ENCODE results near the gene TBC1D9. TPM values are rescaled to one million over a fixed set of nuclear protein-coding genes. Genes with fewer than 3 reads are reported as not detected.

TBC1D9 gene
- total RNA-seq, 2 experiments from 2014 or later: 1.0 to 13.0 TPM

DNA sequence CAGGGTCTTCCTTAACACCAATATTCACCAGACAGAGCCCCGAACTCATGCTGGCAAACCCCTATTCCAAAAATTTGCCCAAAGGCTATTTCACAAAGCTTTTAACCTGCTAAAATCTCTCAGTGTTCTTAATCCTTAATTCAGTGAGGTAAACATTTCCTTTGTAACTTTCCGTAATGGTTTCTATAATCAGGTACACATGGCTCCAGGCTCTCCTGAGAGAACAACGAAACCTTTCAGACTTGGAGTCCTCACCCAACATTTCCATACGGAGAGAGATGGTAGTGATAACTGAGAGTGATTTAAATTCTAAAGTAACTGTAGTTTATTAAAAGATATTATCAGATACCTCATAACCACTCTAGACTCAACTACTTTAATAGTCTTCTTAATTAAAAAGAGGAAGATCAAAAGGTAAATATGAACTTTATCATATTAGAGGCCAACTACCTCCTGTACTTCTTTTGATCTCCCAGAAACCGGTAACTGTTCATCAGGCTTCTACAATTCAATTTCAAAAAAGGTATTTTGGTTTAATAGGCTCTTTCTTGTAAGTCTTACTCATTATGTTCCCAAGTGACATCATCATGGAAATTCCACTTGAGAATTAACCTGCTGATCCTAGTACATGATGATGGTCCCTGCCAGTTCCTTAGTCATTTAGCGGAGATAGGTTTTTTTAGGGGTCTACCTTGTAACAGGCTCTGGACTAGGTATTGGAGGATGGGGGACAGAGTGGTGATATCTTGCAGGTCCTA lies 96.1 kb downstream of the TBC1D9 start:
- TF ChIP-seq, protein P1, sequence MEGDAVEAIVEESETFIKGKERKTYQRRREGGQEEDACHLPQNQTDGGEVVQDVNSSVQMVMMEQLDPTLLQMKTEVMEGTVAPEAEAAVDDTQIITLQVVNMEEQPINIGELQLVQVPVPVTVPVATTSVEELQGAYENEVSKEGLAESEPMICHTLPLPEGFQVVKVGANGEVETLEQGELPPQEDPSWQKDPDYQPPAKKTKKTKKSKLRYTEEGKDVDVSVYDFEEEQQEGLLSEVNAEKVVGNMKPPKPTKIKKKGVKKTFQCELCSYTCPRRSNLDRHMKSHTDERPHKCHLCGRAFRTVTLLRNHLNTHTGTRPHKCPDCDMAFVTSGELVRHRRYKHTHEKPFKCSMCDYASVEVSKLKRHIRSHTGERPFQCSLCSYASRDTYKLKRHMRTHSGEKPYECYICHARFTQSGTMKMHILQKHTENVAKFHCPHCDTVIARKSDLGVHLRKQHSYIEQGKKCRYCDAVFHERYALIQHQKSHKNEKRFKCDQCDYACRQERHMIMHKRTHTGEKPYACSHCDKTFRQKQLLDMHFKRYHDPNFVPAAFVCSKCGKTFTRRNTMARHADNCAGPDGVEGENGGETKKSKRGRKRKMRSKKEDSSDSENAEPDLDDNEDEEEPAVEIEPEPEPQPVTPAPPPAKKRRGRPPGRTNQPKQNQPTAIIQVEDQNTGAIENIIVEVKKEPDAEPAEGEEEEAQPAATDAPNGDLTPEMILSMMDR (conservative IDR thresholded peaks at IDR 0.05; ENCODE audit: low read length): no peak
- no peak for TF ChIP-seq EZH2phosphoT487 (IDR thresholded peaks at IDR 0.05; ENCODE audit: borderline replicate concordance, low read depth, low read length)
- CTCF ChIA-PET (ENCODE audit: unreplicated experiment): no interaction called here
- no TSS peak for BruUV-seq (replicated peaks)

DNA sequence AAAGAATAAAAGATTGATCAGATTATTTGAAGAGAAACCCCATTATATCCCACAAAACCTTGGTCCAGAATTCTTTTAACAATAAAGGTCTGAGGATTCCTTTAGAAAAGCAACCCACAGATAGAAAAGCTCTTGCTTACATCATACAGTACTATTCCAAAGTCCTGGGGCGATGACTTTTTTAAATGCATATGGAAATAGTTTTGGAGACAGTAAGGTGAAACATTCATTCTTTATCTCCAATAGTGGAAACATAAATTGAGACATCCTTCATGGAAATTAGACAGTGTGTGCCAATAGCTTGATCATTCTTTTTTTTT lies 101.7 kb downstream of the TBC1D9 start:
- ChIA-PET POLR2A (interaction anchor here (0.6 to 1.2 kb wide), 6 partner anchors 9 to 447 kb away, joined by 3 to 5 read pairs (median 4); no protein-coding TSS in a partner anchor), CTCF (ENCODE audit: unreplicated experiment) (no interaction called here)
- Histone ChIP-seq H3K36me3 (ENCODE audit: insufficient read depth, low read length) (peaks cover 15% of the 10 kb centered on the region), H4K20me1 (ENCODE audit: insufficient read depth, low read length) (no peaks in the 10 kb centered on the region), H3K4me3 (ENCODE audit: low read depth, low read length, poor library complexity, severe bottlenecking) (no peak overlapping the region), H3K9me2 (ENCODE audit: insufficient read depth, low read length) (no peaks in the 10 kb centered on the region), H2AFZ (ENCODE audit: low read length) (no peak overlapping the region), H3K4me1 (ENCODE audit: insufficient read depth, low read length, poor library complexity, severe bottlenecking) (no peaks in the 10 kb centered on the region), H3K9me3 (ENCODE audit: low read length) (no peaks in the 10 kb centered on the region), H3K4me2 (ENCODE audit: low read length) (no peak overlapping the region), H3K79me2 (ENCODE audit: insufficient read depth, low read depth, low read length) (no peaks in the 10 kb centered on the region), H3K27ac (ENCODE audit: low read depth, low read length, poor library complexity, severe bottlenecking) (no peak overlapping the region)
- BruUV-seq (replicated peaks): no TSS peak
- TF ChIP-seq, protein P1 (conservative IDR thresholded peaks at IDR 0.05; ENCODE audit: low read length): no peak
- no peak for TF ChIP-seq EZH2phosphoT487 (IDR thresholded peaks at IDR 0.05; ENCODE audit: borderline replicate concordance, low read depth, low read length)
- intact Hi-C loops (cut with micrococcal nuclease; ENCODE audit: unreplicated experiment): no loop called here
- no peak for DNase-seq (ENCODE audit: low spot score)

More for the DNA sequence above, 96.1 kb downstream of the TBC1D9 start:
- H4K20me1 ChIP-seq (ENCODE audit: insufficient read depth, low read length): no peaks in the 10 kb centered on the region
- no peak overlapping the region for H3K4me2 ChIP-seq (ENCODE audit: low read length)
- H2AFZ ChIP-seq (ENCODE audit: low read length): no peak overlapping the region
- H3K27ac ChIP-seq (ENCODE audit: low read depth, low read length, poor library complexity, severe bottlenecking): no peak overlapping the region
- H3K79me2 ChIP-seq (ENCODE audit: insufficient read depth, low read depth, low read length): no peaks in the 10 kb centered on the region
- peaks cover 17% of the 10 kb centered on the region for H3K36me3 ChIP-seq (ENCODE audit: insufficient read depth, low read length)
- POLR2A ChIA-PET: no interaction called here
- intact Hi-C loops (cut with micrococcal nuclease; ENCODE audit: unreplicated experiment): no loop called here
- no peaks in the 10 kb centered on the region for H3K9me3 ChIP-seq (ENCODE audit: low read length)
- no peaks in the 10 kb centered on the region for H3K9me2 ChIP-seq (ENCODE audit: insufficient read depth, low read length)
- H3K4me3 ChIP-seq (ENCODE audit: low read depth, low read length, poor library complexity, severe bottlenecking): no peak overlapping the region
- no peak for DNase-seq (ENCODE audit: low spot score)
- H3K4me1 ChIP-seq (ENCODE audit: insufficient read depth, low read length, poor library complexity, severe bottlenecking): no peaks in the 10 kb centered on the region
